CD8-positive, alpha-beta memory T cell (primary cell): ENCODE results near the gene LDOC1. TPM values are rescaled to one million over a fixed set of nuclear protein-coding genes. Genes with fewer than 3 reads are reported as not detected.
"Not testable (repeated sequence)": the region's sequence is repeated elsewhere in the genome, so short reads cannot be mapped to it uniquely, and the experiment has no call there.

ENCODE experiments used
- CTCF ChIA-PET: fragments of 350-600 bp; sonication (Branson Sonifier 250); formaldehyde crosslinking; loops from one replicate; lab custom pipeline; 2021; ENCODE audit warnings: antibody characterized with exemption; lab: Charles Lee
- POLR2A ChIA-PET: fragments of 350-600 bp; sonication (Branson Sonifier 250); formaldehyde crosslinking; loops from one replicate; lab custom pipeline; 2021; ENCODE audit warnings: antibody characterized with exemption; lab: Charles Lee
- DNase-seq, 5 donors: peaks; one replicate each; pipeline versions ENCODE4 v3.0.0 to v3.0.0-alpha.2; 2020 to 2022; ENCODE audit warnings: mixed read lengths in 1 of 5
- H3K27ac ChIP-seq: one replicate; pipeline ENCODE4 v1.7.0; 2013; ENCODE audit warnings: low read depth, mild to moderate bottlenecking, low read length, moderate library complexity
- H3K27me3 ChIP-seq: 2 replicates; pipeline ENCODE4 v1.7.0; 2013; ENCODE audit warnings: low read length, mild to moderate bottlenecking; ENCODE audit not compliant: insufficient read depth, poor library complexity, severe bottlenecking
- H3K36me3 ChIP-seq: 2 replicates; pipeline ENCODE4 v1.7.0; 2013; ENCODE audit warnings: mild to moderate bottlenecking, low read length, moderate library complexity; ENCODE audit not compliant: insufficient read depth
- H3K4me1 ChIP-seq: 2 replicates; pipeline ENCODE4 v1.7.0; 2013; ENCODE audit warnings: mild to moderate bottlenecking, low read length, moderate library complexity; ENCODE audit not compliant: insufficient read depth
- H3K4me3 ChIP-seq: 2 replicates; pipeline ENCODE4 v1.7.0; 2013; ENCODE audit warnings: mild to moderate bottlenecking, low read length
- H3K9me3 ChIP-seq: 2 replicates; pipeline ENCODE4 v1.7.0; 2013; ENCODE audit warnings: mild to moderate bottlenecking, low read length
- H3K27ac Mint-ChIP-seq, 8 donors: one replicate each; pipeline ENCODE4 v1.8.0; 2020 to 2021; ENCODE audit warnings: mixed read lengths in 8 of 8, mild to moderate bottlenecking in 6 of 8, inconsistent platforms in 3 of 8, moderate library complexity in 3 of 8
- H3K27me3 Mint-ChIP-seq, 2 donors: one replicate each; pipeline ENCODE4 v1.8.0; 2020 to 2021; ENCODE audit warnings: mixed read lengths in 2 of 2, mild to moderate bottlenecking in 1 of 2, moderate library complexity in 1 of 2
- H3K36me3 Mint-ChIP-seq, 3 donors: one replicate each; pipeline ENCODE4 v1.8.0; 2020 to 2021; ENCODE audit warnings: mixed read lengths in 3 of 3, inconsistent platforms in 1 of 3, mild to moderate bottlenecking in 1 of 3
- H3K4me1 Mint-ChIP-seq, 3 donors: one replicate each; pipeline ENCODE4 v1.8.0; 2020 to 2021; ENCODE audit warnings: mixed read lengths in 3 of 3, inconsistent platforms in 1 of 3, mild to moderate bottlenecking in 1 of 3
- H3K4me3 Mint-ChIP-seq, 7 donors: one replicate each; pipeline ENCODE4 v1.8.0; 2020 to 2021; ENCODE audit warnings: mixed read lengths in 7 of 7, mild to moderate bottlenecking in 6 of 7, moderate library complexity in 4 of 7, inconsistent platforms in 2 of 7
- H3K9me3 Mint-ChIP-seq, 5 donors: one replicate each; pipeline ENCODE4 v1.8.0; 2020 to 2022; ENCODE audit warnings: mixed read lengths in 5 of 5, mild to moderate bottlenecking in 3 of 5, moderate library complexity in 2 of 5, inconsistent platforms in 1 of 5
- polyA plus RNA-seq: library from polyadenylated mRNA; unstranded; fragments of 300-500 nt; fragmentation: Illumina TruSeq; gene quantifications from one replicate; pipeline ENCODE4 v1.2.3, GENCODE V29; 2021
- total RNA-seq, 2 experiments: library from RNA; stranded (reverse); gene quantifications; one replicate each; pipeline ENCODE4 v1.2.3, GENCODE V29; 2021

Gene LDOC1
- total and polyA plus RNA-seq, 3 experiments from 2014 or later, result 0.88 to 19.3 (median 1.4) TPM

GRCh38 chrX:141180851-141181250 lies 3.9 kb upstream of the LDOC1 start:
- H3K4me1 Mint-ChIP-seq, result peaks cover 3 to 8% (median 4%) of the 10 kb centered on the region in 3 donors
- peaks cover 0 to 2% of the 10 kb centered on the region in 2 donors for H3K27me3 Mint-ChIP-seq
- peaks cover 0 to 6% (median 0%) of the 10 kb centered on the region in 5 donors for H3K9me3 Mint-ChIP-seq
- no peak for DNase-seq
- H3K4me1 ChIP-seq, result no peaks in the 10 kb centered on the region
- no peak overlapping the region for H3K27ac ChIP-seq
- no peaks in the 10 kb centered on the region for H3K27me3 ChIP-seq
- H3K9me3 ChIP-seq, result no peaks in the 10 kb centered on the region
- H3K4me3 ChIP-seq, result no peak overlapping the region
- H3K36me3 Mint-ChIP-seq, result no peaks in the 10 kb centered on the region
- CTCF ChIA-PET, result no interaction called here
- H3K36me3 ChIP-seq, result no peaks in the 10 kb centered on the region
- POLR2A ChIA-PET, result no interaction called here
- no peak overlapping the region for H3K4me3 Mint-ChIP-seq
- peak overlapping the region in 1 of 8 donors; percentile 40 for H3K27ac Mint-ChIP-seq

GRCh38 chrX:141175786-141176185 lies 1.1 kb downstream of the LDOC1 start:
- Mint-ChIP-seq H3K27me3 (peaks cover 0 to 2% of the 10 kb centered on the region in 2 donors), H3K4me3 (peak overlapping the region in 5 of 7 donors; percentile 40 to 73 (median 63)), H3K9me3 (peaks cover 0 to 6% (median 0%) of the 10 kb centered on the region in 5 donors), H3K36me3 (no peaks in the 10 kb centered on the region), H3K4me1 (peaks cover 4 to 11% (median 4%) of the 10 kb centered on the region in 3 donors), H3K27ac (peak overlapping the region in 2 of 8 donors; percentile 64 to 74)
- H3K4me1 ChIP-seq, result no peaks in the 10 kb centered on the region
- H3K27ac ChIP-seq, result no peak overlapping the region
- DNase-seq, result no peak
- no peaks in the 10 kb centered on the region for H3K9me3 ChIP-seq
- H3K36me3 ChIP-seq, result no peaks in the 10 kb centered on the region
- ChIA-PET CTCF (no interaction called here), POLR2A (no interaction called here)
- no peak overlapping the region for H3K4me3 ChIP-seq
- no peaks in the 10 kb centered on the region for H3K27me3 ChIP-seq

- H3K9me3 ChIP-seq, result no peaks in the 10 kb centered on the region
- Mint-ChIP-seq H3K27me3 (no peaks in the 10 kb centered on the region), H3K27ac (no peak overlapping the region), H3K36me3 (no peaks in the 10 kb centered on the region), H3K4me1 (no peaks in the 10 kb centered on the region), H3K4me3 (no peak overlapping the region), H3K9me3 (no peaks in the 10 kb centered on the region)
- ChIA-PET POLR2A (no interaction called here), CTCF (no interaction called here)
- H3K4me3 ChIP-seq, result no peak overlapping the region
- no peaks in the 10 kb centered on the region for H3K4me1 ChIP-seq
- no peak for DNase-seq
- no peak overlapping the region for H3K27ac ChIP-seq
- H3K27me3 ChIP-seq, result no peaks in the 10 kb centered on the region
- H3K36me3 ChIP-seq, result no peaks in the 10 kb centered on the region
Measured at GRCh38 chrX:141164406-141164805, 12.5 kb downstream of the LDOC1 start.

GRCh38 chrX:141158084-141158483 lies 18.8 kb downstream of the LDOC1 start:
- Mint-ChIP-seq H3K27ac (no peak overlapping the region), H3K4me3 (no peak overlapping the region), H3K9me3 (peaks cover 0 to 7% (median 3%) of the 10 kb centered on the region in 5 donors), H3K27me3 (no peaks in the 10 kb centered on the region), H3K4me1 (no peaks in the 10 kb centered on the region), H3K36me3 (no peaks in the 10 kb centered on the region)
- POLR2A ChIA-PET, result no interaction called here
- Histone ChIP-seq H3K36me3 (no peaks in the 10 kb centered on the region), H3K4me1 (no peaks in the 10 kb centered on the region), H3K27me3 (no peaks in the 10 kb centered on the region), H3K27ac (no peak overlapping the region), H3K4me3 (no peak overlapping the region), H3K9me3 (no peaks in the 10 kb centered on the region)
- CTCF ChIA-PET, result no interaction called here
- no peak for DNase-seq

GRCh38 chrX:141155231-141155630 lies 21.7 kb downstream of the LDOC1 start:
- H3K36me3 ChIP-seq, H3K4me3 ChIP-seq, H3K4me1 ChIP-seq, H3K27ac Mint-ChIP-seq, DNase-seq, H3K27me3 Mint-ChIP-seq, CTCF ChIA-PET, H3K4me3 Mint-ChIP-seq, H3K9me3 Mint-ChIP-seq, POLR2A ChIA-PET, H3K27ac ChIP-seq, H3K36me3 Mint-ChIP-seq, H3K9me3 ChIP-seq, H3K27me3 ChIP-seq, H3K4me1 Mint-ChIP-seq: not testable (repeated sequence)

- no peaks in the 10 kb centered on the region for H3K36me3 ChIP-seq
- CTCF ChIA-PET, result no interaction called here
- POLR2A ChIA-PET, result no interaction called here
- H3K27ac ChIP-seq, result no peak overlapping the region
- Mint-ChIP-seq H3K4me1 (no peaks in the 10 kb centered on the region), H3K36me3 (no peaks in the 10 kb centered on the region), H3K27ac (no peak overlapping the region), H3K4me3 (no peak overlapping the region), H3K9me3 (peaks cover 0 to 1% (median 0%) of the 10 kb centered on the region in 5 donors), H3K27me3 (no peaks in the 10 kb centered on the region)
- H3K4me3 ChIP-seq, result no peak overlapping the region
- H3K9me3 ChIP-seq, result no peaks in the 10 kb centered on the region
- H3K4me1 ChIP-seq, result no peaks in the 10 kb centered on the region
- H3K27me3 ChIP-seq, result no peaks in the 10 kb centered on the region
- DNase-seq, result no peak
Measured at GRCh38 chrX:141142946-141143345, 34.0 kb downstream of the LDOC1 start.

- no peak overlapping the region for H3K27ac Mint-ChIP-seq
- ChIA-PET CTCF (no interaction called here), POLR2A (no interaction called here)
- no peaks in the 10 kb centered on the region for H3K4me1 ChIP-seq
- no peak overlapping the region for H3K4me3 Mint-ChIP-seq
- no peak overlapping the region for H3K27ac ChIP-seq
- no peaks in the 10 kb centered on the region for H3K27me3 Mint-ChIP-seq
- no peaks in the 10 kb centered on the region for H3K9me3 Mint-ChIP-seq
- no peak for DNase-seq
- no peaks in the 10 kb centered on the region for H3K9me3 ChIP-seq
- no peak overlapping the region for H3K4me3 ChIP-seq
- H3K36me3 ChIP-seq, result no peaks in the 10 kb centered on the region
- H3K27me3 ChIP-seq, result no peaks in the 10 kb centered on the region
- H3K36me3 Mint-ChIP-seq, result no peaks in the 10 kb centered on the region
- H3K4me1 Mint-ChIP-seq, result no peaks in the 10 kb centered on the region
Measured at GRCh38 chrX:141133272-141133671, 43.7 kb downstream of the LDOC1 start.

GRCh38 chrX:141127146-141127545 lies 49.8 kb downstream of the LDOC1 start:
- H3K27me3 ChIP-seq, result no peaks in the 10 kb centered on the region
- no peaks in the 10 kb centered on the region for H3K36me3 ChIP-seq
- Mint-ChIP-seq H3K9me3 (no peaks in the 10 kb centered on the region), H3K36me3 (no peaks in the 10 kb centered on the region), H3K27me3 (no peaks in the 10 kb centered on the region), H3K4me1 (no peaks in the 10 kb centered on the region), H3K27ac (no peak overlapping the region), H3K4me3 (no peak overlapping the region)
- no peak overlapping the region for H3K27ac ChIP-seq
- H3K9me3 ChIP-seq, result no peaks in the 10 kb centered on the region
- H3K4me1 ChIP-seq, result no peaks in the 10 kb centered on the region
- DNase-seq, result no peak
- ChIA-PET CTCF (no interaction called here), POLR2A (no interaction called here)
- no peak overlapping the region for H3K4me3 ChIP-seq
